HepG2 (cell line): Measurements from ENCODE around the gene VTN. TPM values are rescaled to one million over a fixed set of nuclear protein-coding genes. Genes with fewer than 3 reads are reported as not detected.

Experiments used
- AFF4 ChIP-seq: sonication (generic); formaldehyde crosslinking; IDR thresholded peaks from 2 replicates; pipeline ENCODE4 v1.4.0; 2020; ENCODE audit warnings: missing genetic modification reagents
- ARID4A ChIP-seq: sonication (generic); formaldehyde crosslinking; IDR thresholded peaks from 2 replicates; pipeline ENCODE4 v1.5.0; 2020; ENCODE audit warnings: mild to moderate bottlenecking, missing genetic modification reagents, borderline replicate concordance
- EP300 ChIP-seq, 3 experiments: sonication (generic) in 1 of 3; formaldehyde crosslinking in 1 of 3; IDR thresholded peaks; 2 replicates each; pipeline versions ENCODE4 v1.5.1 to v1.6.1; 2011 to 2020; ENCODE audit warnings: low read depth in 2 of 3, low read length in 2 of 3, borderline replicate concordance in 1 of 3, improper control_type of control experiment in 1 of 3, mild to moderate bottlenecking in 1 of 3, missing genetic modification reagents in 1 of 3, moderate library complexity in 1 of 3
- GABPA ChIP-seq, 2 experiments: IDR thresholded peaks; 2 replicates each; pipeline ENCODE4 v1.6.1; 2011 to 2016; ENCODE audit warnings: low read depth in 2 of 2, low read length in 1 of 2, missing biosample characterization in 1 of 2, missing genetic modification characterization in 1 of 2
- GLI4 ChIP-seq: sonication (generic); formaldehyde crosslinking; IDR thresholded peaks from 2 replicates; pipeline ENCODE4 v1.5.1; 2020; ENCODE audit warnings: missing genetic modification reagents, mild to moderate bottlenecking, moderate library complexity, borderline replicate concordance
- MIXL1 ChIP-seq: IDR thresholded peaks from 2 replicates; pipeline ENCODE4 v1.6.1; 2016
- PCBP1 ChIP-seq: fragments of 200-400 bp; formaldehyde crosslinking; IDR thresholded peaks from 2 replicates; pipeline ENCODE4 v1.6.1; 2017; ENCODE audit warnings: mild to moderate bottlenecking, low read depth, low read length, borderline replicate concordance
- RXRB ChIP-seq: IDR thresholded peaks from 2 replicates; pipeline ENCODE4 v1.6.1; 2016; ENCODE audit warnings: borderline replicate concordance, missing genetic modification reagents, missing compliant biosample characterization
- TOE1 ChIP-seq: sonication (generic); formaldehyde crosslinking; IDR thresholded peaks from 2 replicates; pipeline ENCODE4 v1.4.0; 2020; ENCODE audit warnings: mild to moderate bottlenecking, missing genetic modification reagents
- polyA plus RNA-seq, 8 experiments: library from polyadenylated mRNA; depleted of rRNA in 3 of 8; stranded (reverse) in 7 of 8; unstranded in 1 of 8; fragments of >200 nt; fragmentation: Illumina TruSeq in 4 of 8; extraction: Trizol in 4 of 8; gene quantifications; 2 replicates each; pipeline versions ENCODE4 v1.2.1 to v1.2.3, GENCODE V29; 2011 to 2016; ENCODE audit warnings: low read depth in 4 of 8, missing spikeins in 1 of 8, mixed read lengths in 1 of 8; ENCODE audit not compliant: insufficient read depth in 1 of 8
- total RNA-seq, 5 experiments: library from RNA; depleted of rRNA; stranded (reverse); fragments of >200 nt; fragmentation: Illumina TruSeq; extraction: Trizol; gene quantifications; 2 replicates each; pipeline ENCODE4 v1.2.3, GENCODE V29; 2016; ENCODE audit warnings: low read depth in 1 of 5
- TF ChIP-seq, protein P1 (sequence below): sonication (generic); formaldehyde crosslinking; IDR thresholded peaks from 2 replicates; pipeline ENCODE4 v1.5.0; 2020; ENCODE audit warnings: mild to moderate bottlenecking, missing genetic modification reagents, borderline replicate concordance
- TF ChIP-seq, protein P2 (sequence below): sonication (generic); formaldehyde crosslinking; IDR thresholded peaks from 2 replicates; pipeline ENCODE4 v1.4.0; 2020; ENCODE audit warnings: missing genetic modification reagents
- TF ChIP-seq, protein P3 (sequence below): conservative IDR thresholded peaks from 2 replicates; pipeline ENCODE4 v1.6.1; 2018; ENCODE audit warnings: missing genetic modification reagents

The VTN gene
- total and polyA plus RNA-seq, 2 of the 13 experiments (the other 11 are each of a cell fraction or from before 2014, with no cell fraction given), result 108 to 131 TPM

DNA sequence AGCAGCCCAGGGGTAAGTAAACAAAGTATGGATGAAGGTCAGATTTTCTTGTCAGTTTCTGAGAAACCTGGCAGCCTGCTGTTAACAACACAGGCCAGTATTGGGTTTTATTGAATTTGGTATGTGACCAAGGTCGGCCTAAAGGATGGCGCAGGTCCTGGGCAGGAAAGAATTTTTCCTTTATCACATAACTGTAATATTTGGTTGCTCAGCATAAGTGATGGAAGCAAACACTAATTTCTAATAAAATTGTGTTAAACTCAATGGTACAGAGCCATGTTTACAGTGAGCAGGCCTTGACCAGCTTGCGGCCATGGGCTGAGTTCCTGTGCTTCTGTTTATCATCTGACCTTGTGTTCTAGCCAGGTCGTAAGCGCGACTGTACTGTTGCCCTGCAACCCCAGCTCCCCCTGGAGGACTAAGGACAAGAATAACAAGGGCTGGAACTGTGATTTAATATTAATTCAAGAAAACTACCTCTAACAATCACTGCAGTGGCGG, 23.3 kb downstream of the VTN start (continued):
- TF ChIP-seq, protein P1, sequence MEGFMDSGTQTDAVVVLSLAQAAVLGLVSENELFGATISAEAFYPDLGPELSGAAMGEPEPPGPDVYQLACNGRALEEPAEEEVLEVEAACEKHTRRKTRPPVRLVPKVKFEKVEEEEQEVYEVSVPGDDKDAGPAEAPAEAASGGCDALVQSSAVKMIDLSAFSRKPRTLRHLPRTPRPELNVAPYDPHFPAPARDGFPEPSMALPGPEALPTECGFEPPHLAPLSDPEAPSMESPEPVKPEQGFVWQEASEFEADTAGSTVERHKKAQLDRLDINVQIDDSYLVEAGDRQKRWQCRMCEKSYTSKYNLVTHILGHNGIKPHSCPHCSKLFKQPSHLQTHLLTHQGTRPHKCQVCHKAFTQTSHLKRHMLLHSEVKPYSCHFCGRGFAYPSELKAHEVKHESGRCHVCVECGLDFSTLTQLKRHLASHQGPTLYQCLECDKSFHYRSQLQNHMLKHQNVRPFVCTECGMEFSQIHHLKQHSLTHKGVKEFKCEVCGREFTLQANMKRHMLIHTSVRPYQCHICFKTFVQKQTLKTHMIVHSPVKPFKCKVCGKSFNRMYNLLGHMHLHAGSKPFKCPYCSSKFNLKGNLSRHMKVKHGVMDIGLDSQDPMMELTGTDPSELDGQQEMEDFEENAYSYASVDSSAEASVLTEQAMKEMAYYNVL (CRISPR knock-in tag), result no peak
- no peak for TF ChIP-seq PCBP1
- peak in 1 of 2 experiments; percentile 37; a peak in 2 of 4 replicates for TF ChIP-seq EP300 (IDR thresholded peaks at IDR 0.05; ENCODE audit: low read depth in 2 of 2, low read length in 2 of 2)
- TF ChIP-seq EP300 (CRISPR knock-in tag; IDR thresholded peaks at IDR 0.05; ENCODE audit: borderline replicate concordance), result 0 out of 2 replicates have a peak, but pooled peaks have one; percentile 14
- no peak for TF ChIP-seq GABPA (IDR thresholded peaks at IDR 0.05; ENCODE audit: low read depth, low read length)
- peak; percentile 37; the same call in 1 of the 2 replicates for TF ChIP-seq GABPA (CRISPR knock-in tag; IDR thresholded peaks at IDR 0.05; ENCODE audit: low read depth)
- peak; percentile 58; the same call in 1 of the 2 replicates for TF ChIP-seq MIXL1
- TF ChIP-seq, protein P2, sequence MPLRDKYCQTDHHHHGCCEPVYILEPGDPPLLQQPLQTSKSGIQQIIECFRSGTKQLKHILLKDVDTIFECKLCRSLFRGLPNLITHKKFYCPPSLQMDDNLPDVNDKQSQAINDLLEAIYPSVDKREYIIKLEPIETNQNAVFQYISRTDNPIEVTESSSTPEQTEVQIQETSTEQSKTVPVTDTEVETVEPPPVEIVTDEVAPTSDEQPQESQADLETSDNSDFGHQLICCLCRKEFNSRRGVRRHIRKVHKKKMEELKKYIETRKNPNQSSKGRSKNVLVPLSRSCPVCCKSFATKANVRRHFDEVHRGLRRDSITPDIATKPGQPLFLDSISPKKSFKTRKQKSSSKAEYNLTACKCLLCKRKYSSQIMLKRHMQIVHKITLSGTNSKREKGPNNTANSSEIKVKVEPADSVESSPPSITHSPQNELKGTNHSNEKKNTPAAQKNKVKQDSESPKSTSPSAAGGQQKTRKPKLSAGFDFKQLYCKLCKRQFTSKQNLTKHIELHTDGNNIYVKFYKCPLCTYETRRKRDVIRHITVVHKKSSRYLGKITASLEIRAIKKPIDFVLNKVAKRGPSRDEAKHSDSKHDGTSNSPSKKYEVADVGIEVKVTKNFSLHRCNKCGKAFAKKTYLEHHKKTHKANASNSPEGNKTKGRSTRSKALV (CRISPR knock-in tag), result 0 out of 2 replicates have a peak, but pooled peaks have one; percentile 26
- no peak for TF ChIP-seq AFF4 (CRISPR knock-in tag)
- peak; percentile 46; the same call in 1 of the 2 replicates for TF ChIP-seq TOE1
- peak; percentile 40; the same call in 1 of the 2 replicates for TF ChIP-seq ARID4A
- no peak for TF ChIP-seq GLI4
- TF ChIP-seq, protein P3, sequence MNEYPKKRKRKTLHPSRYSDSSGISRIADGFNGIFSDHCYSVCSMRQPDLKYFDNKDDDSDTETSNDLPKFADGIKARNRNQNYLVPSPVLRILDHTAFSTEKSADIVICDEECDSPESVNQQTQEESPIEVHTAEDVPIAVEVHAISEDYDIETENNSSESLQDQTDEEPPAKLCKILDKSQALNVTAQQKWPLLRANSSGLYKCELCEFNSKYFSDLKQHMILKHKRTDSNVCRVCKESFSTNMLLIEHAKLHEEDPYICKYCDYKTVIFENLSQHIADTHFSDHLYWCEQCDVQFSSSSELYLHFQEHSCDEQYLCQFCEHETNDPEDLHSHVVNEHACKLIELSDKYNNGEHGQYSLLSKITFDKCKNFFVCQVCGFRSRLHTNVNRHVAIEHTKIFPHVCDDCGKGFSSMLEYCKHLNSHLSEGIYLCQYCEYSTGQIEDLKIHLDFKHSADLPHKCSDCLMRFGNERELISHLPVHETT, result 0 out of 2 replicates have a peak, but pooled peaks have one; percentile 33
- peak; percentile 48; the same call in 1 of the 2 replicates for TF ChIP-seq RXRB (CRISPR knock-in tag)
